ENCODE results near the gene ADAMTS1. TPM values are rescaled to one million over a fixed set of nuclear protein-coding genes. Genes with fewer than 3 reads are reported as not detected.

The ADAMTS1 gene
- polyA plus RNA-seq, 3 donors, result 0.01 TPM; not detected in 2

GRCh38 chr21:26852423-26852822, 7.2 kb upstream of the ADAMTS1 start:
- no peak for DNase-seq

GRCh38 chr21:26851109-26851944, 6.1 kb upstream of the ADAMTS1 start:
- no peak overlapping the region for H3K27ac Mint-ChIP-seq
- TF ChIP-seq CTCF (IDR thresholded peaks at IDR 0.05), result no peak
- H3K36me3 Mint-ChIP-seq, result peaks cover 0 to 3% of the 10 kb centered on the region in 2 donors
- Histone ChIP-seq H3K9me3 (replicated peaks in 1 of 2; ENCODE audit: control insufficient read depth in 1 of 2, insufficient read depth in 1 of 2, low read length in 2 of 2) (peaks cover 0 to 4% of the 10 kb centered on the region in 2 donors), H3K27me3 (ENCODE audit: control insufficient read depth in 2 of 2, insufficient read depth in 2 of 2, low read length in 2 of 2) (peaks cover 27 to 29% of the 10 kb centered on the region in 2 donors), H3K36me3 (replicated peaks in 1 of 2; ENCODE audit: control insufficient read depth in 1 of 2, insufficient read depth in 2 of 2, low read length in 2 of 2) (no peaks in the 10 kb centered on the region), H3K4me1 (ENCODE audit: control insufficient read depth in 1 of 2, insufficient read depth in 2 of 2, low read length in 2 of 2) (peaks cover 3 to 6% of the 10 kb centered on the region in 2 donors), H3K27ac (ENCODE audit: low read depth in 1 of 2, low read length in 2 of 2) (no peak overlapping the region), H3K4me3 (replicated peaks in 1 of 3; ENCODE audit: low read depth in 2 of 3, low read length in 3 of 3) (no peak overlapping the region), H3K4me2 (replicated peaks; ENCODE audit: extremely low read depth, low read length, poor library complexity, severe bottlenecking) (no peak overlapping the region), H4K20me1 (ENCODE audit: insufficient read depth, low read length) (no peaks in the 10 kb centered on the region), H3K79me2 (ENCODE audit: insufficient read depth, low read length) (no peaks in the 10 kb centered on the region), H3K9ac (ENCODE audit: insufficient read depth, low read length, poor library complexity, severe bottlenecking) (no peak overlapping the region), H2AFZ (ENCODE audit: insufficient read depth, low read depth, low read length, poor library complexity, severe bottlenecking) (no peak overlapping the region)
- peaks cover 8% of the 10 kb centered on the region for H3K4me1 Mint-ChIP-seq
- intact Hi-C loops (cut with micrococcal nuclease), result loop anchor here (2.0 to 5.0 kb wide), 2 partner anchors 851 to 1893 kb away; no protein-coding TSS in a partner anchor
- DNase-seq, result no peak
- peaks cover 0 to 3% (median 0%) of the 10 kb centered on the region in 7 donors for H3K9me3 Mint-ChIP-seq
- 83% methylated on average over 5 of the region's 6 CpGs for WGBS (ENCODE audit: insufficient coverage)
- peaks cover 24 to 33% (median 25%) of the 10 kb centered on the region in 3 donors for H3K27me3 Mint-ChIP-seq (ENCODE audit: low read depth in 3 of 3)
- H3K4me3 Mint-ChIP-seq, result no peak overlapping the region

More at GRCh38 chr21:26852423-26852822, 7.2 kb upstream of the ADAMTS1 start:
- H3K9me3 ChIP-seq (replicated peaks in 1 of 2; ENCODE audit: control insufficient read depth in 1 of 2, insufficient read depth in 1 of 2, low read length in 2 of 2), result no peaks in the 10 kb centered on the region
- no peaks in the 10 kb centered on the region for H3K36me3 Mint-ChIP-seq
- no peaks in the 10 kb centered on the region for H3K36me3 ChIP-seq (replicated peaks in 1 of 2; ENCODE audit: control insufficient read depth in 1 of 2, insufficient read depth in 2 of 2, low read length in 2 of 2)
- H3K4me1 ChIP-seq (ENCODE audit: control insufficient read depth in 1 of 2, insufficient read depth in 2 of 2, low read length in 2 of 2), result no peaks in the 10 kb centered on the region
- WGBS (ENCODE audit: insufficient coverage), result 100% methylated on average over 1 of the region's 3 CpGs
- no peak overlapping the region for H3K9ac ChIP-seq (ENCODE audit: insufficient read depth, low read length, poor library complexity, severe bottlenecking)
- no peak overlapping the region for H3K27ac ChIP-seq (ENCODE audit: low read depth in 1 of 2, low read length in 2 of 2)
- H3K4me1 Mint-ChIP-seq, result no peaks in the 10 kb centered on the region
- no peak overlapping the region for H3K27ac Mint-ChIP-seq
- no peaks in the 10 kb centered on the region for H3K79me2 ChIP-seq (ENCODE audit: insufficient read depth, low read length)
- no peak overlapping the region for H3K4me3 Mint-ChIP-seq
- no peak overlapping the region for H3K4me3 ChIP-seq (replicated peaks in 1 of 3; ENCODE audit: low read depth in 2 of 3, low read length in 3 of 3)
- no peaks in the 10 kb centered on the region for H3K9me3 Mint-ChIP-seq
- no peak overlapping the region for H2AFZ ChIP-seq (ENCODE audit: insufficient read depth, low read depth, low read length, poor library complexity, severe bottlenecking)
- TF ChIP-seq CTCF (IDR thresholded peaks at IDR 0.05), result no peak
- H3K27me3 Mint-ChIP-seq (ENCODE audit: low read depth in 3 of 3), result peaks cover 13 to 22% (median 14%) of the 10 kb centered on the region in 3 donors
- peaks cover 16 to 18% of the 10 kb centered on the region in 2 donors for H3K27me3 ChIP-seq (ENCODE audit: control insufficient read depth in 2 of 2, insufficient read depth in 2 of 2, low read length in 2 of 2)
- no peak overlapping the region for H3K4me2 ChIP-seq (replicated peaks; ENCODE audit: extremely low read depth, low read length, poor library complexity, severe bottlenecking)
- intact Hi-C loops (cut with micrococcal nuclease), result loop anchor here in 1 of 2 donors (5.0 kb wide), 1 partner anchor 850 kb away; no protein-coding TSS in a partner anchor
- no peaks in the 10 kb centered on the region for H4K20me1 ChIP-seq (ENCODE audit: insufficient read depth, low read length)
